GM12878 (cell line): ENCODE results near the gene IL10.

Experiments
- ASH2L ChIP-seq: fragments of 300-600, 200-600 bp; sonication (generic); IDR thresholded peaks from 2 replicates; pipeline ENCODE4 v1.6.1; 2017; ENCODE audit warnings: low read depth, mild to moderate bottlenecking, borderline replicate concordance
- CHD2 ChIP-seq: IDR thresholded peaks from 2 replicates; pipeline ENCODE4 v1.6.1; 2011; ENCODE audit warnings: low read depth, low read length, improper control_type of control experiment, borderline replicate concordance
- CREM ChIP-seq: IDR thresholded peaks from 2 replicates; pipeline ENCODE4 v1.6.1; 2014; ENCODE audit warnings: antibody characterized with exemption, low read depth
- CTCF ChIP-seq, 3 experiments: IDR thresholded peaks in 2 of 3; conservative IDR thresholded peaks in 1 of 3; 2 replicates each; pipeline ENCODE4 v1.5.1; 2011; ENCODE audit warnings: low read depth in 3 of 3, low read length in 3 of 3, mild to moderate bottlenecking in 3 of 3, control low read depth in 2 of 3, moderate library complexity in 2 of 3, inconsistent platforms in 1 of 3, mixed read lengths in 1 of 3; ENCODE audit not compliant: control insufficient read depth in 2 of 3, insufficient read depth in 1 of 3; ENCODE audit errors: extremely low read depth in 1 of 3
- MXI1 ChIP-seq: fragments of 150-350 bp; IDR thresholded peaks from 2 replicates; pipeline ENCODE4 v1.6.1; 2011; ENCODE audit warnings: low read depth, mild to moderate bottlenecking, inconsistent platforms, low read length, improper control_type of control experiment
- NFYB ChIP-seq: IDR thresholded peaks from 2 replicates; pipeline ENCODE4 v1.6.1; 2011; ENCODE audit warnings: low read depth, mild to moderate bottlenecking, low read length, improper control_type of control experiment, moderate library complexity; ENCODE audit not compliant: insufficient read depth
- PBX3 ChIP-seq: IDR thresholded peaks from 2 replicates; pipeline ENCODE4 v1.6.1; 2011; ENCODE audit warnings: mild to moderate bottlenecking, low read depth, low read length, moderate library complexity; ENCODE audit not compliant: insufficient replicate concordance
- SP1 ChIP-seq: IDR thresholded peaks from one replicate; pipeline ENCODE4 v1.6.1; 2011; ENCODE audit warnings: low read depth, low read length
- SREBF2 ChIP-seq: IDR thresholded peaks from 2 replicates; pipeline ENCODE4 v1.6.1; 2012; ENCODE audit warnings: mild to moderate bottlenecking, low read length
- YY1 ChIP-seq: IDR thresholded peaks from 2 replicates; pipeline ENCODE4 v1.6.1; 2011; ENCODE audit warnings: low read depth, mild to moderate bottlenecking, low read length
- ZBTB33 ChIP-seq: fragments of 450-650 bp; IDR thresholded peaks from 2 replicates; pipeline ENCODE4 v1.6.1; 2017; ENCODE audit warnings: mild to moderate bottlenecking
- ZNF274 ChIP-seq: IDR thresholded peaks from one replicate; pipeline ENCODE4 v1.8.0; 2011; ENCODE audit not compliant: insufficient read length, insufficient read depth
- TF ChIP-seq, protein P1 (sequence below): IDR thresholded peaks from 2 replicates; pipeline ENCODE4 v1.6.1; 2011; ENCODE audit warnings: low read depth, mild to moderate bottlenecking, low read length, moderate library complexity, borderline replicate concordance; ENCODE audit errors: extremely low read depth

GRCh38 chr1:206812471-206812870 is 40.2 kb upstream of the IL10 start:
- no peak for TF ChIP-seq ZBTB33
- TF ChIP-seq ZNF274: no peak
- no peak for TF ChIP-seq CHD2
- no peak for TF ChIP-seq SP1
- TF ChIP-seq SREBF2: no peak
- TF ChIP-seq CREM: no peak
- no peak for TF ChIP-seq CTCF (IDR thresholded peaks at IDR 0.05 in 2 of 3, conservative IDR thresholded peaks at IDR 0.05 in 1 of 3; ENCODE audit: control insufficient read depth in 2 of 3, extremely low read depth in 1 of 3, insufficient read depth in 1 of 3, low read depth in 3 of 3, low read length in 3 of 3)
- no peak for TF ChIP-seq PBX3
- no peak for TF ChIP-seq NFYB
- no peak for TF ChIP-seq ASH2L
- no peak for TF ChIP-seq YY1
- TF ChIP-seq MXI1: no peak
- TF ChIP-seq, protein P1, sequence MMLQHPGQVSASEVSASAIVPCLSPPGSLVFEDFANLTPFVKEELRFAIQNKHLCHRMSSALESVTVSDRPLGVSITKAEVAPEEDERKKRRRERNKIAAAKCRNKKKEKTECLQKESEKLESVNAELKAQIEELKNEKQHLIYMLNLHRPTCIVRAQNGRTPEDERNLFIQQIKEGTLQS: no peak
